ENCODE results near the gene PTPRG.
"Not testable (repeated sequence)": the region's sequence is repeated elsewhere in the genome, so short reads cannot be mapped to it uniquely, and the experiment has no call there.

The PTPRG gene

GRCh38 chr3:61808999-61809398 lies 247.6 kb downstream of the PTPRG start:
- no peak for DNase-seq

GRCh38 chr3:61809879-61810278 lies 248.5 kb downstream of the PTPRG start:
- no peak for DNase-seq

GRCh38 chr3:61810953-61811497 lies 249.7 kb downstream of the PTPRG start:
- DNase-seq: no peak

- DNase-seq: no peak
Observed at GRCh38 chr3:61811652-61812051, 250.3 kb downstream of the PTPRG start.

- DNase-seq: no peak
Observed at GRCh38 chr3:61812085-61812484, 250.7 kb downstream of the PTPRG start.

GRCh38 chr3:61812517-61812916 lies 251.1 kb downstream of the PTPRG start:
- DNase-seq: no peak

- no peak for DNase-seq
Observed at GRCh38 chr3:61813636-61814035, 252.3 kb downstream of the PTPRG start.

- no peak for DNase-seq
Observed at GRCh38 chr3:61814674-61815073, 253.3 kb downstream of the PTPRG start.

- not testable (repeated sequence) for DNase-seq
Observed at GRCh38 chr3:61816304-61816703, 254.9 kb downstream of the PTPRG start.

GRCh38 chr3:61819861-61820260 lies 258.5 kb downstream of the PTPRG start:
- no peak for DNase-seq

- no peak for DNase-seq
Observed at GRCh38 chr3:61820306-61820992, 259.1 kb downstream of the PTPRG start.

- no peak for DNase-seq
Observed at GRCh38 chr3:61821823-61822251, 260.5 kb downstream of the PTPRG start.

- no peak for DNase-seq
Observed at GRCh38 chr3:61822588-61822987, 261.2 kb downstream of the PTPRG start.

- no peak for DNase-seq
Observed at GRCh38 chr3:61824553-61825135, 263.3 kb downstream of the PTPRG start.

GRCh38 chr3:61826161-61826560 lies 264.8 kb downstream of the PTPRG start:
- DNase-seq: no peak

GRCh38 chr3:61828184-61828874 lies 267.0 kb downstream of the PTPRG start:
- no peak for DNase-seq

GRCh38 chr3:61828880-61829721 lies 267.7 kb downstream of the PTPRG start:
- no peak for DNase-seq

- no peak for DNase-seq
Observed at GRCh38 chr3:61829722-61830350, 268.5 kb downstream of the PTPRG start.

GRCh38 chr3:61831973-61832372 lies 270.6 kb downstream of the PTPRG start:
- DNase-seq: no peak

GRCh38 chr3:61832375-61833229 lies 271.2 kb downstream of the PTPRG start:
- no peak for DNase-seq

- no peak for DNase-seq
Observed at GRCh38 chr3:61839256-61839655, 277.9 kb downstream of the PTPRG start.
